Globus pallidus (tissue), 1 donor: ENCODE measurements around the gene ABLIM2.

Experiments
- DNase-seq: peaks from one replicate; pipeline ENCODE4 v3.0.0-alpha.2; 2015; ENCODE audit warnings: low spot score

The ABLIM2 gene

DNA sequence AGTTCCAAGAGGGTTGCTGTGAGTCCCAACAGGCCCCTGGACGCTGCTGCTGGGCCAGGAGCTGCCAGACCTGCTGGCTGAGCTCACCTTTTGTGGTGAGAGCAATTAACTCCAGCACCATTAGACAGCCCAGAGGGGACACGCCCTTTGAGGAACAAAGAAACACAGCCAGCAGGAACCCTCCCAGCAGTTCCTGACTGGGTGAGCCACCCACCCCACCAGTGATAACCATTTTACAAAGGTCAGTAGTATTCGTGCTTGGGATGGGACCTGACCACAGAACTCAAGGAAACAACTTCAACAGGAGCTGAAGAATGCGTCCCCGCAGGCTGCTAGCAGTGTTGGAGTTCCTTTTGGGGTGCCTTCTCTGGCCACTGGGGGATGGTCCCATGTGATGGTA lies 180.1 kb downstream of the ABLIM2 start:
- DNase-seq = no peak

- DNase-seq = no peak
Measured at GRCh38 chr4:7976634-7977033, 182.0 kb downstream of the ABLIM2 start.

DNA sequence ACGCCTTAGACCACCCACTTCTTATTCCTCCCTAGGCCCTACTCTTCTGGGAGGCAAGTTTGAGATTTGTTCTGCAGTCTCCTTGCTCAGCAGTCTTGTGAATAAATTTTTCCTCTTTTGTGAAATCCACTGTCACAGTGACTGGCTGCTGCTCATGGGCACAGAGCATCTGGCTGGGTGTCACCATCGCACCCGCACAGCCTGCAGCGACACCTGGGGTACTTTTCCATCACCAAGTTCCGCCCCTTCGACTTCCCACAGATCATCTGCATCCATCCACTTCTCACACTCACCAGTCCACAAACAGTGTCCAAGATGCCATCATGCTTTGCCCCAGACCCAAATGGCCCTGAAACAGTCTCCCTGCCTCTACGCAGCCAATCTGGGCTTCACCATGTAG lies 182.6 kb downstream of the ABLIM2 start:
- no peak for DNase-seq

DNA sequence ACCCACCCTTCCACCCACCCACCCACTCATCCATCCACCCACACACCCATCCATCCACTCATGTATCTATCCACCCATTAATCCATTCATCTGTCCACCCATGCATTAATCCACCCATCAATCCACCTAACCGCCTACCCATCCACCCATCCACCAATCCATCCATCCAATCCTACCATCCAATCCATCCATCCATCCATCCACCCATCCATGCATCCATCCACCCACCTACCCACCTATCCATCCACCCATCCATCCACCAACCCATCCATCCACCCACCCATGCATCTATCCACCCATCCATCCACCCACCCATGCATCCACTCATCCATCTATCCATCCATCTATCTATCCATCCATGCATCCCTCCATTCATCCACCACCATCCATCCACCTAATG lies 184.2 kb downstream of the ABLIM2 start:
- DNase-seq = no peak

DNA sequence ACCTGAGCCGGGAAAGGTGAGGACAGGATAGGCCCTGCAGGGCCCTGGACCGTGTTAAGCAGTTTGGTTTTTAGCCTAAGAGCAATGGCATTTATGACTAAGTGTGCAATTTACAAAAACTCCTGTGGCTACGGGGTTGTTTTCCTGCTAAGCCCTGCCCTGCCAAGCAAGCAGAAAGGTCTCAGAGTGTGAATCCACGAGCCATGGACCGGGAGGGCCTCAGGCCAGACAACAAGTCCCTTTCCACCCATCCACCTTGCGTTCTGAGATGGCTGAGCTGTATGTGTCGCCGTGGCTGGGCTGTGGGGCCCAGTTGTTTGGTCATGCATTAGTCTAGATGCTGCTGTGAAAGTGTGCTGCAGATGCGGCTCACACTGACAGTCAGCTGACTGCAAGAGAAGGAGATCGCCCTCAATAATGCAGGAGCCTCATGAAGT lies 185.1 kb downstream of the ABLIM2 start:
- DNase-seq = no peak

GRCh38 chr4:7971881-7972500 lies 186.6 kb downstream of the ABLIM2 start:
- no peak for DNase-seq

- no peak for DNase-seq
Measured at GRCh38 chr4:7971159-7971631, 187.4 kb downstream of the ABLIM2 start.

DNA sequence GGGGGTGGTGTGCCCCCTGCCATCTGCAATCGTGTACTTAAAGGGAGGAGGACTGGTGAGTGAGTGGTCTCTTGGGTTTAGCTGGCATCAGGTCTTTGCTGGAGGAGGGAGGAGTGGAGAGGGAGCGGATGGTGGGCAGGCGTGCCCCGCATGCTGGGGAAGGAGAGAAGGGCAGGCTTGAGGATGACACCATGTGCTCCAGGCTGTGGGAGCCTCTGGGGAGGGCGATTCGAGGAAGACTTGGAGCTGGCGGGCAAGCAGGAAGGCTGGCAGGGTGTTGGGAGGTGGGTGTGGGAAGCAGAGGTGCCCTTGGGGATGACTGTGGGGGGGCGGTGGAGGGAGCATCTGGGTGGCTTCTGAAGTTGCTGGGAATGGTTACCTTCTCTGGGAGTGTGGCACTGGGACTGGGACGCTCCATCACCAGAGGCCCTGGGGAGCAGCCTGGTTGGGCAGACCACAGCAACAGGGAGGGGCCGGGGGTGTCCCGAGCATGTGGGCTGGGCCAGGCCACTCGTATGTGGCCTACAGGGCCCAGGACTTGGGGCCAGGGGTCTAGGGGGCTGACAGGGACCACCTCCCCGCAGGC lies 188.2 kb downstream of the ABLIM2 start:
- no peak for DNase-seq

- DNase-seq = no peak
Measured at GRCh38 chr4:7968262-7968896, 190.2 kb downstream of the ABLIM2 start.

GRCh38 chr4:7967501-7968261 lies 190.9 kb downstream of the ABLIM2 start:
- DNase-seq = no peak

DNA sequence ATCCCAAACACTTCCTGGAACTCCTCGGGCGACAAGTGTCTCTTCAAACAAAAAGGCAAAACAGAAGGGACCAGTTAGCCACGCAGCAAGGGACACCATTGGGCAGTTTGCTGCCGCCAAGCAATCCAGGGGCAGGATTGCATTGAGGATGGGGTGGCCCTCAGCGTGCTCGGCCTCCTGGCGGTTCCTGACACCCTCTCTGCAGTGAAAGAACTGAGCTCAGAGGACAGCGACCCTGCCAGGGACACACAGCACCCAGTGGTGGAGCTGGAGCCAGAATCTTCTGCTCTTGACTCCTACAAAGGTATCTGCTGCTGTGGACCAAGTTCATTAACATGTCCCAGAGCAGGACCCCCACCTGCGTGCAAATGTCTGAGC lies 191.6 kb downstream of the ABLIM2 start:
- DNase-seq = no peak

DNA sequence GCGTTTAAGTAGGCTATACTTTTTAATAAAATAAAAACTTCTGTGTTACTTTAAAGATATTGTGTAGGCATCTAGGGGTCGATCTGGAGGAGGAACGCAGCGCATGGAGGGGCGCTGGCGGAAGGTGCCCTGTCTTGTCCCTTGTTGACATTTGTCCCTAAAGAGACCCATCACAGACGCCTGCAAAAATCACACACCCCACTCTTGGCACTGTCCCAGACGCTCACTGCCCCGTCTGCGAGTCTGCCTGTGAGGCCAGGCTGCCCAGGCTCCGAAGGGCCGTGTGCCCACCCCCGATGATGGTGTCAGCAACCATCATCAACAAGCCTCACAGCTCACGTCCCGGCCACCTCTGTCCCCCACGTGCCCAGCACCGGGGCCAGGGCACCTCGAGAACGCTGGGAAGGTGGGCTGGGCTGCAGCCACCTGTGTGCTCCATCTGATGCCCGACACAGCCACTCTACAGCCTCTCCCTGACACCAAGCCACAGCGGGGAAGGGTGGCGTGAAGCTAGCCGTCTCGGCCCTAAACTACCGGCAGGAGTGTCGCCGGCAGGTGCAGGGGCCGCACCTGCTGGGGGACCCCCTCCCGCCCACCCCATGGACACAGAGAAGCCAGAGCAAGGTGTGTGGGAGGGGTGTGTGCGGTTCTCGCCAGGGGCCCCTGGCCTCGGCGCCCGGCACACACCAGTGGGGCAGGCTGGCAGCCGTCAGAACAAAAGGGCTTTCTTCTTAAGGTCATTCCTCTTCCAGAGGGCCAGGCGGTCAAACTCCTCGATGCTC lies 192.1 kb downstream of the ABLIM2 start:
- no peak for DNase-seq

DNA sequence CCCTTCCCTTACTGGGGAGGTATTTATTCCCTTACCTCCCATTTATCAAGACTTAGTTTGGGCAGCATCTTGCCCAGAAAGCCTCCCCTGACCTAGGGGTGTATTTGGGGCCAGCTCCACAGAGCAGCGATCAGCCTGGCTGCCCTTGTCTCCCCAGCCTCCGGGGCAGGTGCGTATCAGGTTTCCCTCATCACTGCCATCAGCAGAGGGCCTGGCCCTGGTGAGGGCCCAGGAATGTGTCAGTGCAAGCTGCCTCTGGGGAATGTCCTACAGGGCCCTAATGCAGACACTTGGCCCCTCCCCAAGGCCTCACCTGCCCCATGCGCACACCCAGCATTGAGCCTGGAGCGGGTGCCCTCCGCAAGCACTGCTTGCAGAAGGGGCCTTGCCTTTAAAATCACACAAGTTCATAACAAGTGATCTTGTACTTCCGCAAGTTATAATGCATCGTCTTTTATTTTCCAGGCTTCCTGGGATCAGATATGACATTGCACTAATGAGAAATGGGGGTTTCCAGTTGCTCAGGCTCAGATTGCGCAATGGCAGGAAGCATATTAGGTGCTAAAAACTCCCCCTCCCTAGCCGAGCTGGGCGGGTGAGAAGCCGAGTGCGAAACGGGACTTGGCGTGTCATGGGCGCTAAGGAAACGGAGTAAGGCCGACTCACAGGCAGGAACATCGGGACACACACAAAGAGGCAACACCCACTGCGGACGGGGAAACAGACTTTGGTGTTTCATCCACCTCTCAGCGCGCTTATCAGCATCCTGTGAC lies 193.5 kb downstream of the ABLIM2 start:
- DNase-seq = no peak

- DNase-seq = no peak
Measured at GRCh38 chr4:7964459-7964858, 194.2 kb downstream of the ABLIM2 start.

DNA sequence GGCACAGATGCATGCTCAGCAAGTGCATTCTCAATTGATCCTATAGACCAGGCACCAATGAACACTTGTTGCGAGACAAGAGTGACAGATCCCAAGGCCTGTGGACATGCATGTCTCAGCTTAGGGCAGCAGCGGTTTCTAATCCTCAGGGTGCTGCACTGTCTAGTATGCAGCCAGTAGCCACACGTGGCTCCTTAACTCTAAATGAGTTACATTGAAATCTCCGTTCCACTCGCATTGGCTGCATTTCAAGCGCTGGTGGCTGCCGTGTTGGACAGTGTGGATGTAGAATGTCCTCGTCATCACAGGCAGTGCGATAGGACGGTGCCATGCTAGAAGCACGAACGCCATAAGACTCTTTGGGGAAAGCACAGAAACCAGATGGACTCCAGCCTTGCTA lies 194.9 kb downstream of the ABLIM2 start:
- DNase-seq = no peak

DNA sequence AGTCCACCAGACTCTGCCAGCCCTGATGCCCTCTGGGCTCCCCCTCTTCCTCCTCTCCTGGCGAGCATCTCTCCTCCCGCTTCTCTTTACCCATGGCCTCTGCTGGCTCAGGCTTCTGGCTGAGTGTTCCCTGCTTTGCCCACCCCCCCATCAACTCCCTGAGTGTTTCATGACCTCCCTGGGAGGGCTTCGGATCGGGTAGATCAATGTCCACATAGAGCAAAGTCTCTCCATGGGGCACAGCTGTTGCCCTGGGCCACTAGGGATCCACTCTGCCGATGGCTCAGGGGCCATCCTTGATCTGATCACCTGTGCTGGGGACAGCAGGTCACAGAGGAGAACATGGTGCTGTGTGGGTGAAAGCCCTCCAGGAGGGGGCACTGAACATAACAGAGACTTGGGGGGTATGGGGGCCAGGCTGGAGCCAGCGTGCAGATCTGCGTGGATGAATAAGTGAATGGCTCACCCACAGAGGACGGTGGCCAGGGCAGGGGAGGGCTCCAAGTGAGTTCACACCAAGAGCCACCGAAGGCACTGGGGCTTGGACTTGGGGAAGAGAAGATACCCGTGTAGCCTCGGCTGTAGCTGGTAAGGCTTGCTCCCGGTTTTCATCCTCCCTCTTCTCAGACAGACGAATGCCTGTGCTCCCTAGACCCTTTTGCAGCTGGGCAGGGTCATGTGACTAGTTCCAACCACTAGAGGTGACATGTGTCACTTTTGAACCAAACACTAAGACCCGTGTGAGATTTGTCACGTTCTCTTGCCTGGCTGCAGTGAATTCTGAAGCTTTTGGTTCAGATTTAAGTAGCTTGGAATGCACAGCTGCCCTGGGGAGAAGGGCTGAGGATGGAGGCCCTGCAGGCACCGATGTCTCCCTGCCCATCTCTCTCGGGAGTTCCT lies 195.8 kb downstream of the ABLIM2 start:
- DNase-seq = no peak

GRCh38 chr4:7960790-7961655 lies 197.6 kb downstream of the ABLIM2 start:
- DNase-seq = no peak

GRCh38 chr4:7960017-7960789 lies 198.4 kb downstream of the ABLIM2 start:
- DNase-seq = no peak
